Measurements from ENCODE around the gene ARFIP1. TPM values are rescaled to one million over a fixed set of nuclear protein-coding genes. Genes with fewer than 3 reads are reported as not detected.

The ARFIP1 gene
- total and polyA plus RNA-seq, 12 donors, result 7.4 to 18.7 (median 14.9) TPM

GRCh38 chr4:152903658-152904057 lies 123.9 kb downstream of the ARFIP1 start:
- Histone ChIP-seq H3K36me3 (peaks cover 0 to 37% (median 0%) of the 10 kb centered on the region in 9 donors), H3K27ac (no peak overlapping the region), H3K4me1 (no peaks in the 10 kb centered on the region), H3K9me3 (no peaks in the 10 kb centered on the region), H3K27me3 (no peaks in the 10 kb centered on the region), H3K4me3 (no peak overlapping the region)
- intact Hi-C loops (cut with DNase I), result no loop called here
- no peak for ATAC-seq
- no peak for DNase-seq
- no peak for TF ChIP-seq CTCF (IDR thresholded peaks at IDR 0.05)

GRCh38 chr4:152909901-152910300 lies 130.1 kb downstream of the ARFIP1 start:
- Histone ChIP-seq H3K27ac (no peak overlapping the region), H3K4me3 (no peak overlapping the region), H3K27me3 (no peaks in the 10 kb centered on the region), H3K4me1 (no peaks in the 10 kb centered on the region), H3K36me3 (peaks cover 0 to 50% (median 7%) of the 10 kb centered on the region in 9 donors), H3K9me3 (no peaks in the 10 kb centered on the region)
- TF ChIP-seq CTCF (IDR thresholded peaks at IDR 0.05), result no peak
- DNase-seq (no peak), ATAC-seq (no peak)
- WGBS, 2 donors, result 94 to 96% methylated on average over 4 of the region's 4 CpGs
- intact Hi-C loops (cut with DNase I), result no loop called here

- no peak for TF ChIP-seq CTCF (IDR thresholded peaks at IDR 0.05)
- peaks cover 0 to 49% (median 7%) of the 10 kb centered on the region in 9 donors for H3K36me3 ChIP-seq
- no peak for DNase-seq
- no peak overlapping the region for H3K4me3 ChIP-seq
- ATAC-seq, result no peak
- no peaks in the 10 kb centered on the region for H3K9me3 ChIP-seq
- no peaks in the 10 kb centered on the region for H3K4me1 ChIP-seq
- no peaks in the 10 kb centered on the region for H3K27me3 ChIP-seq
- H3K27ac ChIP-seq, result no peak overlapping the region
- intact Hi-C loops (cut with DNase I), result no loop called here
- WGBS, 2 donors, result 65 to 83% methylated on average over 3 of the region's 3 CpGs
These were observed 130.8 kb downstream of the ARFIP1 start for GRCh38 chr4:152910521-152910920.

DNA sequence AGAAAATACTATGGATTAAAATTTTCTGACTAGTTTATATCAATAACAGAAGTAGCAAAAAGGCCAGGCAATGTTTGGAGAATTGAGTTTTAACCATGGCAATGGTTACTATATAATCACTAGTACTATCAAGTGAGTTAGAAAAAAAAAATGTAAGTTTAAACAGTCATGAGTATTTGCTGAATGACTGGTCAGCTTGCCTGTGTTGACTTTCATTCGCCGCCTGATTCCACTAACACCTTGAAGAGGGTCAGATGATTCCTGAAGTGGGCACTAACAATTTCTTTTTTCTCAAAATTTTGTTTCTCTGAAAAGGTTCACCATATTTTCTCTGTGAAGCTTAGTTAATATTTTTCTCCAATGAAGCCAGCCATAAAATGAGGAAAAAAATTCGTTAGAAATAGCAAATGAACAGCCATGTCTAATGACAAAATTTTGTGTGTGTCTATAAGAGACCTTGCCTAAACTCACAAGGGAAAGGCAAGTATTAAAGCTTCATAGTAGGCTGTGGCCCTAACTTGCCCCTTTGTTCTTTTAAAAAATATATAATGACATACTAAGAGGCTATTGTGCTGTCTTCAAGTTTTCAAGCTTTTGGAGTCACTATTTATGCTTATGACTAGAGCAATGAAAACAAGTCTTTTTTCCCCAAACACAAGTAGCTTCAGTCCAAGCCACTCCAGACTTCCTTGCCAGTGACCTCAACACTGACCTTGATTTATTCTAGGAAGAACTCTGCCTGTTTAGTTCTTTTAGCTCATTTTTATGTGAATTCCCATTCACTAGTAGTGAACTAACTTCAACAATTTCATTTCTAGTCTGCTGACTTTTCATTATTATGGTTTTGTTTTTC lies 138.0 kb downstream of the ARFIP1 start:
- Histone ChIP-seq H3K36me3 (peaks cover 0 to 8% (median 0%) of the 10 kb centered on the region in 9 donors), H3K9me3 (peaks cover 0 to 38% (median 3%) of the 10 kb centered on the region in 11 donors), H3K4me3 (no peak overlapping the region), H3K4me1 (no peaks in the 10 kb centered on the region), H3K27ac (no peak overlapping the region), H3K27me3 (no peaks in the 10 kb centered on the region)
- DNase-seq (no peak), ATAC-seq (no peak)
- intact Hi-C loops (cut with DNase I), result no loop called here
- TF ChIP-seq CTCF (IDR thresholded peaks at IDR 0.05), result no peak
- WGBS, 2 donors, result 95% methylated on average over 3 of the region's 3 CpGs

Measured in heart right ventricle (tissue), 16 donors.